ENCODE results near the gene SMYD5. TPM values are rescaled to one million over a fixed set of nuclear protein-coding genes. Genes with fewer than 3 reads are reported as not detected.
"Not testable (repeated sequence)": the region's sequence is repeated elsewhere in the genome, so short reads cannot be mapped to it uniquely, and the experiment has no call there.

SMYD5 gene
- total RNA-seq, result 10 to 100 TPM; 12.1 to 19.6 (median 15.4) TPM

DNA sequence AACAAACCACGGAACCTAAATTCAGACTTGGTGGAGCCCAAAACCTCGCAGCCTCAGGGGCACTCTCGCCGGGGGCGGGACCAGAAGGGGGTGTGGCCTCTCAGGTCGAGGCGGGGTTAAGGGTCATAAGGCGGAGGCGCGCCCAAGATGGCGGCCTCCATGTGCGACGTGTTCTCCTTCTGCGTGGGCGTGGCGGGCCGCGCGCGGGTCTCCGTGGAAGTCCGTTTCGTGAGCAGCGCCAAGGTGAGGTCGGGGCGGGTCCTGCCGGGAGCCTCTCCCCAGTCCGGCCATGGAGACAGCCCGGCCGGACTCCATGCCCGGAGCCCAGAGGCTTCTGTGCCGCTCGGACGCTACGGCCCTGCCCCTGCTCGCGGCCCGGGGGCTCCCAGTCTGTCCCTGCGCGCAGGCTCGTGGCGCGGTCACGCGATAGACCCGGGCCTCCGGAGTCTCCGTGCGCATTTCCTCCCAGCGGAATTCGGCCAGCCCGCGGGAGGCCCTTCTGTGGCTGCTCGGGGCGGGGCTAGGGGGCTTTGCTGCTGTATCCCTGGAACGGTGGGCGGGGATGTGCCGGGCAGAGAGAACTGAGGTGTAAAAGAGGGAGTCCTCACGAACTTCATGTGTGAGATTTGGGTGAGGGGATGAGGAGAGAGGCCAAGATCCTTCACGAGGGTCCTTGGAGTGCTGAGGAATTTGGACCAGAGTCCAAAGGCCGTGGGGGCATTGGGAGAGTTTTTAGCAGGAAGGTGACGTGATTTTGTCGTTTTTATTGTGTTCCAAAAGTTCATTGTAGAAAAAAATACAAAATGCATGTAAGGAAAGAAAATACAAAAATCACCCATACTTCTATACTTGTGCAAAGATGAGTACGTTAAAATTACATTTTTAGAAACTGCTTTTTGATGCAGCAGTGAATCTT is at the start of gene SMYD5:
Gene SMYD5 (plus strand): TSS at position 126 of the 916 bp plus-strand sequence. CDS start 22 bp downstream, at position 148.
- DNase-seq (ENCODE audit: extremely low spot score), result peak; percentile 96
- H3K4me3 ChIP-seq, result peak within 1 kb of the TSS; percentile 75 to 99 (median 90)
- peak within 1 kb of the TSS; percentile 53 to 81 (median 68) for H3K27ac ChIP-seq (replicated peaks in 1 of 4)
- no peaks in the 10 kb centered on the region for H3K27me3 ChIP-seq
- H3K4me1 ChIP-seq, result peaks cover 4 to 35% (median 27%) of the 10 kb centered on the region in 4 donors
- intact Hi-C loops (cut with DNase I), result loop anchor here (10.0 kb wide), 1 partner anchor 170 kb away; the partner anchor contains the start of gene ALMS1
- H3K9me3 ChIP-seq, result no peaks in the 10 kb centered on the region
- TF ChIP-seq, protein P1, sequence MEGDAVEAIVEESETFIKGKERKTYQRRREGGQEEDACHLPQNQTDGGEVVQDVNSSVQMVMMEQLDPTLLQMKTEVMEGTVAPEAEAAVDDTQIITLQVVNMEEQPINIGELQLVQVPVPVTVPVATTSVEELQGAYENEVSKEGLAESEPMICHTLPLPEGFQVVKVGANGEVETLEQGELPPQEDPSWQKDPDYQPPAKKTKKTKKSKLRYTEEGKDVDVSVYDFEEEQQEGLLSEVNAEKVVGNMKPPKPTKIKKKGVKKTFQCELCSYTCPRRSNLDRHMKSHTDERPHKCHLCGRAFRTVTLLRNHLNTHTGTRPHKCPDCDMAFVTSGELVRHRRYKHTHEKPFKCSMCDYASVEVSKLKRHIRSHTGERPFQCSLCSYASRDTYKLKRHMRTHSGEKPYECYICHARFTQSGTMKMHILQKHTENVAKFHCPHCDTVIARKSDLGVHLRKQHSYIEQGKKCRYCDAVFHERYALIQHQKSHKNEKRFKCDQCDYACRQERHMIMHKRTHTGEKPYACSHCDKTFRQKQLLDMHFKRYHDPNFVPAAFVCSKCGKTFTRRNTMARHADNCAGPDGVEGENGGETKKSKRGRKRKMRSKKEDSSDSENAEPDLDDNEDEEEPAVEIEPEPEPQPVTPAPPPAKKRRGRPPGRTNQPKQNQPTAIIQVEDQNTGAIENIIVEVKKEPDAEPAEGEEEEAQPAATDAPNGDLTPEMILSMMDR (IDR thresholded peaks at IDR 0.05), result no peak
- TF ChIP-seq POLR2A (IDR thresholded peaks at IDR 0.05; ENCODE audit: low read depth), result no peak
- peak; percentile 60 to 82 for TF ChIP-seq POLR2AphosphoS5 (IDR thresholded peaks at IDR 0.05)
- TF ChIP-seq EP300 (IDR thresholded peaks at IDR 0.05), result no peak
- H3K36me3 ChIP-seq, result peaks cover 0 to 11% (median 9%) of the 10 kb centered on the region in 4 donors
- WGBS, result 1% methylated on average over 31 of the region's 64 CpGs

DNA sequence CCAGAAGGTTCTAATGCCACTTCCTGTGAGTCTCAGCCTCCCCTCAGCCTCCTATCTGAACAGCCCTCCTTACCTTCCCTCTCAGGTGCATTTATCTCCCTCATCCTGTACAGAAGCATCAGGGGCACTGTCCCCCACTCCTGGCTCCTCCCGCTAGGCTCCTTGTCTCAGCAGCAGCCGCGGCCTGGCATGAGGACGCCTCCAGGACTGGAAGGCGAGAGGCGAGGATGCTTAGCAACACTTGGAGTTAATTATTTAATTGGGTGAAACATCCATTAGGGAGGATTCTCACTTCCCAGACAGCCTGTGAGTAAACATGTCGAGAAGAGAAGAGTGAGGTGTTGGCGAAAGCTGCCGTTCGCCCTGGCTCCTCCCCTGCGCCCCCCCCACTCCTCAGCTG is 48.1 kb upstream of the SMYD5 start:
- 53% methylated on average over 7 of the region's 11 CpGs for WGBS
- H3K4me1 ChIP-seq; intact Hi-C loops (cut with DNase I); H3K4me3 ChIP-seq; H3K9me3 ChIP-seq; DNase-seq (ENCODE audit: extremely low spot score); H3K27ac ChIP-seq (replicated peaks in 1 of 4); H3K36me3 ChIP-seq: not testable (repeated sequence)
- peaks cover 0 to 15% (median 0%) of the 10 kb centered on the region in 4 donors for H3K27me3 ChIP-seq

DNA sequence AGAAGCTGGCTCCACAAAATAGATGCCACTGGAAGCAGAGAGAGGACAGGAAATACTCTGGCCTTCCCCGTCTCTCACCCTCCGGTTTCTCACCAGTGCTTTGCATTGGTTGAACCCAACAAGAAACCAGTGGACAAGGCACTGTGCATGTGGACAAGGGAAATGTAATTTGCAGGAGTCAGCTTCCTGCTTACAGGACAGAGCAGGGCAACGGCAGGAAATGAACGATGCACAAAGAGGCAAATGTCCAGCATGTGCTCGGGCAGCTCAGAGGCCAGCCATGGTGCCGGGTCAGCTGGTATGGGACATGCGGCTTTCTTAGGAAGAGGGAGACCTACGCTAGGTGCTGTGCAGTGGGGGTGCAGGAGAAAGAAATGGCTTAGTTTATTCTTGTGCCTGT is 47.2 kb upstream of the SMYD5 start:
- H3K27ac ChIP-seq (replicated peaks in 1 of 4); H3K9me3 ChIP-seq; intact Hi-C loops (cut with DNase I); H3K4me1 ChIP-seq; H3K4me3 ChIP-seq; H3K36me3 ChIP-seq; DNase-seq (ENCODE audit: extremely low spot score): not testable (repeated sequence)
- WGBS, result 92% methylated on average over 2 of the region's 8 CpGs
- peaks cover 0 to 16% (median 0%) of the 10 kb centered on the region in 4 donors for H3K27me3 ChIP-seq

DNA sequence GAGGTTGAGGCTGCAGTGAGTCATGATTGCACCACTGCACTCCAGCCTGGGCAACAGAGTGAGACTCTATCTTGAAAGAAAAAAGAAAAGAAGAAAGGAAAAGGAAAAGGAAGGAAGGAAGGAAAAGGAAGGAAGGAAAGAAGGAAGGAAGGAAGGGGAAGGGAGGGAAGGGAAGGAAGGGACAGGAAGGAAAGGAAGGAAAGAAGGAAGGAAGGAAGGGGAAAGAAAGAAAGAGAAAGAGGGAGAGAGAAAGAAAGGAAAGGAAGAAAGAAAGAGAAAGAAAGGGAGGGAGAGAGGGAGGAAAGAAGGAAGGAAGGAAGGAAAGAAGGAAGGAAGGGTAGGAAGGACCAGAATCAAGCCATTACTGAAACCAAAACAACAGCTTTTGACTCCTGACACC is 45.7 kb upstream of the SMYD5 start:
- H3K27me3 ChIP-seq, result peaks cover 0 to 25% (median 0%) of the 10 kb centered on the region in 4 donors
- H3K9me3 ChIP-seq; H3K4me3 ChIP-seq; H3K36me3 ChIP-seq; H3K4me1 ChIP-seq; intact Hi-C loops (cut with DNase I); DNase-seq (ENCODE audit: extremely low spot score); H3K27ac ChIP-seq (replicated peaks in 1 of 4): not testable (repeated sequence)

DNA sequence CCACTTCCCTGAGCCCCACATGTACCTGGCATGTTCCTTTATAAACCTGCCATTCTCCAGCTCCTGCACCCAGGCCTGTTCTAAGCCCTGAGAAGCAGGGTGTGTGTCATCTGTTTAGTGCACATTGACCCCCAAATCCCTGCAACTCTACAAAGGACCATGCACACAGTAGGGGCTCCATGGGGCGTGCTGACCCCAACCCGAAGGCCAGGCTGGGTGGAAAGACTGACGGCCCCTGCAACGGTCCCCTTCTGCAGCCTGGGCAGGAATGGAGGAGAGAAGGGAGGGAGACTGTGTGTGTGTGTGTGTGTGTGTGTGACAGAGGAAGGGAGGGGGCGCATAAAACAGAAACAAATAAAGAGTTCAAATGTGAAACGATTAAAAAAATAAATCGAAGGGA is 43.7 kb upstream of the SMYD5 start:
- intact Hi-C loops (cut with DNase I); H3K27ac ChIP-seq (replicated peaks in 1 of 4); H3K9me3 ChIP-seq; H3K4me1 ChIP-seq; DNase-seq (ENCODE audit: extremely low spot score); H3K36me3 ChIP-seq; H3K4me3 ChIP-seq: not testable (repeated sequence)
- 74% methylated on average over 5 of the region's 7 CpGs for WGBS
- H3K27me3 ChIP-seq, result peaks cover 0 to 37% (median 8%) of the 10 kb centered on the region in 4 donors

DNA sequence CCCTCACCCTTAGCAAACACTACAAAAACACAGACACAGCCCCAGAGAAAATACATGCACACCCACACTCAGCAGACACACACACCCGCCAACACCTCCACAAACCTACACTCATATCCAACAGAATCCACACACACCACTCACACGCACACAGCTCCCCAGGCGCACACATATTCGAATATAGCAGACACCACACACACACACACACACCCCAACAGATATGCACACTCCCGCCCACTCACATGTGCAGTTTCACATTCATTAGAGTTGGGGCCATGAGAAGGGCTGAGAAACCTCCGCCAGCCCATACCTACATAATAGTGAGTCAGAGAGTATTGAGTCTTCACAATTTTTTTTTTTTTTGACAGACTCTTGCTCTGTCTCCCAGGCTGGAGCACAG is 41.1 kb upstream of the SMYD5 start:
- Histone ChIP-seq H3K4me3 (no peak overlapping the region), H3K4me1 (peaks cover 23 to 30% (median 28%) of the 10 kb centered on the region in 4 donors), H3K27ac (replicated peaks in 1 of 4) (no peak overlapping the region), H3K36me3 (no peaks in the 10 kb centered on the region), H3K9me3 (no peaks in the 10 kb centered on the region), H3K27me3 (peaks cover 0 to 47% (median 8%) of the 10 kb centered on the region in 4 donors)
- DNase-seq (ENCODE audit: extremely low spot score), result no peak
- 94% methylated on average over 6 of the region's 6 CpGs for WGBS
- TF ChIP-seq EP300 (IDR thresholded peaks at IDR 0.05) (no peak), POLR2AphosphoS5 (IDR thresholded peaks at IDR 0.05) (no peak), POLR2A (IDR thresholded peaks at IDR 0.05; ENCODE audit: low read depth) (no peak)
- TF ChIP-seq, protein P1 (IDR thresholded peaks at IDR 0.05), result no peak
- intact Hi-C loops (cut with DNase I), result no loop called here
